ENCODE data around the gene NID1.

DNA sequence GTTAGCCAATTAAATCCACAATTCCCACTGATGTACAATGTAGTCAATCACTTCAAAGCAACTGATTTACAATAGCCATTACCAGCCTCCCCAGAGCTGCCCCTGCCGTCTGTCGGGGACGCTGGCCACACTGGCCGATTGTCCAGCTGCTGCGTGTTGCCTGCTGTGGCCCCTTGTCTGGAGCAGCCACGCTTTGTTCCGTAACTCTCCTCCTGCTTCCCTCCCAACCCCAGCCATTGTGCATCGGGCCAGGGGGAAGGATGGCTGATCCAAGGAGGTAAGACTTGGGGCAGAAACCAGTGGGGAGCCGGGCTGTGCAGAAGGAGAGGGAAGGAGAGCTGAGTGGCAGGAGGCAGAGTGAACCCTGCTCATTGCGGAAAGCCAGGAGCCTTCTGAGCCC is 114.6 kb downstream of the NID1 start:
- TF ChIP-seq CTCF (conservative IDR thresholded peaks at IDR 0.05; ENCODE audit: low read depth, low read length) (no peak), EZH2 (IDR thresholded peaks at IDR 0.05; ENCODE audit: low read length, unreplicated experiment) (no peak)
